Left hindlimb (tissue), 1 donor: ENCODE results near the gene RNF224.
"Not testable (repeated sequence)": the region's sequence is repeated elsewhere in the genome, so short reads cannot be mapped to it uniquely, and the experiment has no call there.

ENCODE experiments used
- DNase-seq: peaks from one replicate; pipeline ENCODE4 v3.0.0-alpha.2; 2018

The RNF224 gene

DNA sequence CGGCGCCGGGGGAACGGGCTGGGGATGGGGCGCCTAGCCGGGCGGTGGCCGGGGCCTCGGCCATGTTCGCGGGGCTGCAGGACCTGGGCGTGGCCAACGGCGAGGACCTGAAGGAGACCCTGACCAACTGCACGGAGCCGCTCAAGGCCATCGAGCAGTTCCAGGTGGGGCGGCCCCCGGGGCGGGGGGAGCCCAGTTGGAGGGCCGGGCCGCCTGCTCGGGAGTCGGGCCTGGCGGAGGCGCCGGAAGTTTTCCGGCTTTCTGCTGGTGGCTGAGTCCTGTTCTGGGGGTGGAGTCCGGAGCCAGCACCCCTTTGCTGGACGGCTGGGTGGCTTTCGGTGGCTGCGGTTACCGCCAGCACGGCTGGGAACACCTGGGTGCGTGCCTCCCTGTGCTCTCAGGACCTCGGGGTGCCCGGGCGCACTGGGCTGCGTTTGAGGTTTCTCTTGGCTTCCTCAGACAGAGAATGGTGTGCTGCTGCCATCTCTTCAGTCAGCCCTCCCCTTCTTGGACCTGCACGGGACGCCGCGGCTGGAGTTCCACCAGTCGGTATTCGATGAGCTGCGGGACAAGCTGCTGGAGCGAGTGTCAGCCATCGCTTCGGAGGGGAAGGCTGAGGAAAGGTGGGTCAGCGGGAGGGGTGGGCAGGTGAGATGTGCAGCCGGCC lies 28.3 kb downstream of the RNF224 start:
- DNase-seq: no peak

DNA sequence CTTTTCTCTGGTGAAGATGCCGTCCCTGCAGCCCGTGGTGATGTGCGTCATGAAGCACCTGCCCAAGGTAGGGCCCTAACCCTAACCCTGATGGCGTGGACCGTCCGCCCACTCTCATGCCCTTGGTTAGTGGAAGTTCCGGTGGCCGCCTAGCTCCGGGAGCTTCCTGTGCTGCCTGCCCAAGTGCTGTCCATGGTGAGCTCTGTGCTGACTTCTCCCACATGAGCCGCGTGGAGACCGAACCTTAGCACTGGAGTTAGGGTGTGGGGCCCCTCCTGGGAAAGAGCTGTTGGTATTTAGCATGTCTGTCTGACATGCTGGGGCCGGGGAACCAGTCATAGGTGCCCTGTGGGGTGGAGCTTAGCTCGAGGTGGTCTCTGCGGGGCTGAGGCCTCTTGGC lies 29.1 kb downstream of the RNF224 start:
- no peak for DNase-seq

GRCh38 chr9:137256856-137257255 lies 29.6 kb downstream of the RNF224 start:
- DNase-seq: no peak

GRCh38 chr9:137262173-137262908 lies 35.0 kb downstream of the RNF224 start:
- DNase-seq: not testable (repeated sequence)

DNA sequence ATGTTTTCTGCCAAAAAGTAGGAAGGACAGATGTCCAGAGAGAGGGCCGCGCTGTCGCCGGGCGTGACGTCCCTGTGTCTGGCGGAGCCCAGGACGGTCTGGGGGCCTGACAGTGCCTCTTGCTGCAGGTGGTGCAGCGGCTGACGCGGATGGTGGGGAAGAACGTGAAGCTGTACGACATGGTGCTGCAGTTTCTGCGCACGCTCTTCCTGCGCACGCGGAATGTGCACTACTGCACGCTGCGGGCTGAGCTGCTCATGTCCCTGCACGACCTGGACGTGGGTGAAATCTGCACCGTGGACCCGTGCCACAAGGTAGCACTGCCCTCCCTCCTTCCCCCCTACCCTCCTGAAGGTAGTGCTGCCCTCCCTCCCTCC lies 35.6 kb downstream of the RNF224 start:
- no peak for DNase-seq

DNA sequence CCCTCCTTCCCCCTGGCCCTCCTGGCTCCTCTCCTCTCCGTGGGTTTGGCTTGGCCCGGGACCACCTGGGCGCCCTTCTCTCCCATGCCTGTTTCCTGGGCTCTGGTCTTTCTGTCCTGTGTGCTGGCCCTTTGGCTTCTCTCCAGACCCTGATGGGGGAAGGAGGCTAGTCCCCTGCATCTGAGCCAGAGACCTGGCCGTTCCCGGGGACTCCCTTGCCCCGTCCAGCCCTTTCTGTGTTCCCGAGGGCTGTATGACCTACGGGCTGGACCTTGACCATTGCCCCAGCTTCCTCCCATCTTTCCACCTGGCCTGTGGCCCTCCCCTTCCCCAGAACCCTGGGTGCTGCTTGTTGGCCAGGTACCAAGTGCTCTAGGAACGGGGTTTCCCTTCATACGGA lies 36.2 kb downstream of the RNF224 start:
- DNase-seq: no peak

DNA sequence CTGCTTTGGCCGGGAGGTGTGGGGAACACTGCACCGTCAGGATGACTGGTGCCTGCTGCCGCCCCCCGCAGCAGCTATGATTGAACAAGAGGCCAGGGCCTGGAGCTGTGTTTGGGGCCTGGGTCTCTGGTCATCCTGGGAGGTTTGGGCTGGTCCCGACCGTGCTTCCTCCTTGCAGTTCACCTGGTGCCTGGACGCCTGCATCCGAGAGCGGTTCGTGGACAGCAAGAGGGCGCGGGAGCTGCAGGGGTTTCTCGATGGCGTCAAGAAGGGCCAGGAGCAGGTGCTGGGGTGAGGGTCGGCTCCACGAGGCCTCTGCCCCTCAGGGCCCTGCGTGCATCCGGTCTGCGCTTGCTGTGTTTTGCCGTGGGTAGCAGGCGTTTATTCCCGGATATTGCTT lies 36.8 kb downstream of the RNF224 start:
- DNase-seq: no peak

DNA sequence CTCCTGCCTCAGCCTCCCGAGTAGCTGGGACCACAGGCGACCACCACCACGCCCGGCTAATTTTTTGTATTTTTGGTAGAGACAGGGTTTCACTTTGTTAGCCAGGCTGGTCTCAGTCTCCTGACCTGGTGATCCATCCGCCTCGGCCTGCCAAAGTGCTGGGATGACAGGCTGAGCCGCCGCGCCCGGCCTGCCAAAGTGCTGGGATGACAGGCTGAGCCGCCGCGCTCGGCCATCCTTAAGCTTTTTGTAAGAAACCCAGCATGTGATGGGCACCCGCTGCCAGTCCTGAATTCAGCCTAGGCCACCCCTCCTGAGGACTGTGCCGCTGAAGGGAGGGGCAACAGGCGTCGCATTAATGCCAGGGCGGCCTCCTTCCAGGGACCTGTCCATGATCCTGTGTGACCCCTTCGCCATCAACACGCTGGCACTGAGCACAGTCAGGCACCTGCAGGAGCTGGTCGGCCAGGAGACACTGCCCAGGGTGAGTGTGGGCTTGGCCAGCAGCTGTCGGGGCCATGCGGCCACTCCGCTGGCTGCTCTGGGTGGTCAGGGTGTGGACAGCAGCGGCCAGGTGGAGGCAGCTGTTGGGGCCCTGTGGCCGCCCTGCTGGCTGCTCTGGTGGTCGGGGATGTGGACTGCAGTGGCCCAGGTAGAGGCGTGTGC lies 38.3 kb downstream of the RNF224 start:
- DNase-seq: no peak

- no peak for DNase-seq
These were observed 38.8 kb downstream of the RNF224 start for GRCh38 chr9:137266162-137266527.

GRCh38 chr9:137266585-137267453 lies 39.5 kb downstream of the RNF224 start:
- DNase-seq: no peak

DNA sequence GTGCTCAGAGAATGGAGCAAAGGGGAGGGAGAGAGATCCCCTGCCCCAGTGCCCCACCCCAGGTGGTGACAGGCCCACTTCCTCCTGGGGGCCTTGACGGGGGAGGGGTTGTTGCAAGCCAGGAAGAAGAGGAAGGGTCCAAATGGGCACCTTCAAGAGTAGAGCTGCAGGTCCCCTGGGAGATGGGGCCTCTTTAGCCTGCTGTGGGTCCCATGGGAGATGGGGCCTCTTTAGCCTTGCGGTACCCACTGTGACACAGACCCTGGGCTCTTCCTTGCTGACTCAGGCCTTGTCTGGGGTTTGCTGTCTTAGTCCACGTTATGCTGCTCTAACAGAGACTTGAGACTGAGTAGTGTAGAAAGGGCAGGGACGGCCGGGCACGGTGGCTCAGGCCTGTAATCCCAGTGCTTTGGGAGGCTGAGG lies 40.6 kb downstream of the RNF224 start:
- no peak for DNase-seq

DNA sequence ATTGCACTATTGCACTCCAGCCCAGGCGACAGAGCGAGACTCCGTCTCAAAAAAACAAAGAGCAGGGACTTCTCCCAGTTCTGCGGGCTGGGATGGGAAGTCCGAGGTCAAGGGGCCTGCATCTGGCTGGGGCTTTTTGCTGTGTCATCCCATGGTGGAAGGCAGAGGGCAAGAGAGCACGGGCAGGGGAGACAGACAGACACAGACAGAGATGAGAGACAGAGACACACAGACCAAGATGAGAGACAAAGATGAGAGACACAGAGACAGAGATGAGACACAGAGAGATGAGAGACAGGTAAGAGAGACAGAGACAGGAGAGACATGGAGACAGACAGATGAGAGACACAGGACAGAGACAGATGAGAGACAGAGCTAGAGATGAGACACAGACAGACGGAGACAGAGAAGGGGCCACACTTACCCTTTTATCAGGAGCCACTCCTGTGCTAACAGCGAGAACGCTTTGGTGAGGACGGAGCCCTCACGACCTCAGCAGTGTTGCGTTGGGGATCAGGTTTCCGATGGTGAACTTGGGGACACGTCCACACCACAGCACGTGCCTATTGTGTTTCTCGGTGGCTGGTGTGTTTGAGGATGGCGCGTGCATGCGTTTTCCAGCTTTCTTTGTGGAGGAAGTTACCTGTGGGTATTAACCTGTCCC lies 41.4 kb downstream of the RNF224 start:
- no peak for DNase-seq

DNA sequence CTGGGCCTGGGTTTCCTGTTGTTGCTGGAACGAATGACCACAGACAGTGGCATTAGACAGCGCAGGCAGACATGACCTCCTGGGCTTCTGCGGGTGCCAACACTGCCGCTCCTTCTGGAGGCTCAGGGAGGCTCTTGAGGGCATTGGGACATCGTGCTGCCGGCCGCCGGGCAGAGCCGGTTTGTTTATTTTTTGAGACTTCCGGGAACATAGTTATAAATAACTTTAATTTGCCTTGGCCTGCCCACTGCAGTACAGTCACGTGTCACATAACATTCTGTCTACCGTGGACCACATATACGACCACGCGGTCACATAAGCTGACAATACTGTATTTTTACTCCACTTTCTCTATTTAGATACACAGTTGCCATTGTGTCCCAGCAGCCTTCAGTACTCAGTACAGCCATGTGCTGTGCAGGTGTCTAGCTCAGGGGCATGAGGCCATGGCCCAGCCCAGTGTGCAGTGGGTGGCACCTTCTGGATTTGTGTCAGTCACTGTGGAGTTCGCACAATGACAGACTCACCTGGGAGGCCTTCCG lies 42.0 kb downstream of the RNF224 start:
- no peak for DNase-seq

DNA sequence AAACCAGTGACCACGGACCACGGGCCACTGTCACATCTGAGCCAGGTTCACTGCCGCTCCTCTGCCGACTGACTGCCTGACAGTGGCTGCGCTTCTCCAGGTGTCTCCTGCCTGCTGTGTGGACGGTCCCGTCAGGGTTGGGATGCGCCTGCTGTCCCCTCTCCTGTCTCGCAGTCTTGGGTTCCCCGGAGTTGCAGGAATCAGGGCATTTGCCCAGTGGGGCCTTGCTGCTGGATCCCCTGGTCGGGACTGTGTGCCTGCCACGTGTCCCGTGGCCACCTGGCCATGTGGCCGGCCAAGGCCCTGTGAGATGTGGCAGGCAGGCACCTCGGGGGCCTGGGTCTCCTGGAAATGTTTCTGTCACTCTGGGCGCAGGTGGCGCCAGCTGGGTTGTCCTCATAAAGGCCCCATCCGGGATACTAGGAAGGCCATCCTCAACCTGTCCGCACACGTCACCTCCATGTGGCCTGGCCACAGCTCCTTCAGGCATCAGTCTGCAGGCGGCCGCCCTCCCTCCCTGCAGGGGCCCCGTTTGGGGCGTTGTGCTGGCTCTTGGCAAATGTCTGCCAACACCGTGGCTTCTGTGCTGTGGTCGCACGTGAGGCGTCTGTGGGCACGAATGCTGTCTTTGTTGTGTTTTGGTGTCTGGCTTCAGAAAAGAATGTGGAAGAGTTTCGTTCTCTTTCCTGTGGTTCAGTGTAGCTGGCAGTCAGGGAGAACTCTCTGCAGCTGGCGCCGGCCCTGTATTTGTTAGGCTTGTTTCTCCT lies 43.8 kb downstream of the RNF224 start:
- no peak for DNase-seq

GRCh38 chr9:137271696-137272076 lies 44.4 kb downstream of the RNF224 start:
- DNase-seq: no peak

GRCh38 chr9:137272241-137273094 lies 45.2 kb downstream of the RNF224 start:
- no peak for DNase-seq

- DNase-seq: no peak
These were observed 45.8 kb downstream of the RNF224 start for GRCh38 chr9:137273095-137273490.

DNA sequence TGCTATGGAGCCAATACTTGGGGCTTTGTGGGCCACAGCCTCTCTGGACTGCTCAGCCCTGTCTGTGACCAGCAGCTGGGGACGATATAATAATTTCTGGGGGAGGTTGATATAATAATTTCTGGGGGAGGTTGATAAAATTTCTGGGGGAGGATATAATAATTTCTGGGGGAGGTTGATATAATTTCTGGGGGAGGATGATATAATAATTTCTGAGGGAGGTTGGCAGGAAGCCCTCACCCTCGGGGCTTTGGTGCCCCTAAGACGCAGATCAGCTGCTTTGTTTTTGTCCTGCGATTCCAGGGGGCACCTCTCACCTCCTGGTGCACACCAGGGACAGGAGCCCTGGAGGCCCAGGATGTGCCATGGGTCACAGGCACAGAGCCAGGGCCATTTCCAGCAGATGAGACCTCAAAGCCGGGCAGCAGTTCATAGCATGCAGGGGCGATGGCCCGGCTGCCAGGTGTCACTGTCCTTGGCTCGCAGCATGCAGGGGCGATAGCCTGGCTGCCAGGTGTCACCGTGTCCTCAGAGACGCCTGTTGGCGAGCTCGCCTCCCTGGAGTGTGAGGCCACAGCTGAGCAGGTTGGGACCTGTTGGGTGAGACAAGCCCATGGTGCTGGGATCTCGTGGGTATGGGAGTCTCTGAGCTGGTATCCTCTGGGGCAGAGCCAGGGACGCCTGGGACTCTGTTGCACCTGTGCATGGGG lies 46.5 kb downstream of the RNF224 start:
- DNase-seq: no peak

DNA sequence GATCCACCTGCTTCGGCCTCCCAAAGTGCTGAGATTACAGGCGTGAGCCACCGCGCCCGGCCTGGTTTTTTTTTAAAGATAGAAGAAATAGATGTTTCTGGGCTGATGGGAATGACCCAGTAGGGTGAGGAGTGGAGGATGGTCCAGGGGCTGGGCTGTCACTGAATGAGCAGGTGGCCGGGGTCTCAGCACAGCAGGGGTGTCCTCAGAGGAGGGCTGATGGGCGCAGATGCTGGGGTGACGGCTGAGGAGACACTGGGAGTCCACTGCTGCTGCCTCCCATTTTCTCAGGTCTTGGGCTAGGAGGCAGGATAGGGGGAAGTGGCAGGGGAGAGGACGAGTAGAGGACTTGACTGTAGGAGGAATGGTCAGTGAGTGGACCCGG lies 47.9 kb downstream of the RNF224 start:
- no peak for DNase-seq
